SK-N-MC (cell line): ENCODE measurements around the gene AIPL1.

Experiments used
- EZH2 ChIP-seq: fragments of 200-600 bp; sonication (generic); IDR thresholded peaks from one replicate; pipeline ENCODE4 v1.6.1; 2017; ENCODE audit warnings: antibody characterized with exemption
- POLR2AphosphoS5 ChIP-seq: IDR thresholded peaks from 2 replicates; pipeline ENCODE4 v1.6.1; 2012; ENCODE audit warnings: mild to moderate bottlenecking, low read depth, low read length, borderline replicate concordance

DNA sequence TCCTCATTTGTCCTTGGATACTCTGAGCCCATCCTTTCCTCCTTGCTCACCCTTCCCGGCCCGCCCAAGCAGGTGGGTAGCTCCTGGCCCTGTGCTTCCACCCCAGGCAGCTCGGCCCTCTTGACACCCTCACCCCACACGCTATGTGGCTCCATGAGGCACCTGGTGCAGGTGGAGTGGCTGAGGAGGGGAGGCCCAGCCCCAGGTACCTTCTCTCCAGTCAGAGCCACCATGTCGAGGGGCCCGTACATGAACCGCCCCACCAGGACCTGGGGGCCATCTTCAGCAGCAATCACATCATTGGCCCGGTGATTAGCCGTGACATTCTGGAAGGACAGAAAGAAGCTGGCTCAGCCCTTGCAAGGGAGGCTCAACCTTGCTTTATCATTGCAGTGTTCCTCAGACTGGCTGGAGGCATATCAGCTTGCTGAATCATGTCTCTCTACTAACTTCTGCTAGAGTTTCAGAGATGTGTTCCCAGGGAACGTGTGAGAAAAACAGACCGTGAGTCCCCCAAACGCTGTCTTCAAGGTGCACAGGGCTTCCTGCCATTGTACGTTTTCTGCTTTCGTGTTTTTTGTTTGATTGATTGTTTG, 29.6 kb upstream of the AIPL1 start:
- TF ChIP-seq POLR2AphosphoS5 = no peak
- TF ChIP-seq EZH2 = no peak
